A204.1 (cell line): Measurements from ENCODE around the gene PRKCZ.
"Not testable (repeated sequence)": the region's sequence is repeated elsewhere in the genome, so short reads cannot be mapped to it uniquely, and the experiment has no call there.

ENCODE experiments used
- FAIRE-seq: peaks from 2 replicates; lab custom pipeline; 2012; peaks lifted over from hg19 to GRCh38; lab: Jason Lieb, UNC

Gene PRKCZ

GRCh38 chr1:2103266-2103900 is 53.2 kb downstream of the PRKCZ start:
- FAIRE-seq: no peak

- FAIRE-seq: no peak
Measured at GRCh38 chr1:2103901-2104590, 53.8 kb downstream of the PRKCZ start.

- FAIRE-seq: no peak
Measured at GRCh38 chr1:2104621-2105427, 54.6 kb downstream of the PRKCZ start.

- no peak for FAIRE-seq
Measured at GRCh38 chr1:2105781-2106524, 55.7 kb downstream of the PRKCZ start.

GRCh38 chr1:2106659-2107405 is 56.6 kb downstream of the PRKCZ start:
- FAIRE-seq: no peak

- FAIRE-seq: no peak
Measured at GRCh38 chr1:2107586-2108212, 57.5 kb downstream of the PRKCZ start.

- FAIRE-seq: no peak
Measured at GRCh38 chr1:2108213-2108876, 58.1 kb downstream of the PRKCZ start.

GRCh38 chr1:2108877-2109580 is 58.8 kb downstream of the PRKCZ start:
- FAIRE-seq: no peak

GRCh38 chr1:2109581-2110021 is 59.4 kb downstream of the PRKCZ start:
- FAIRE-seq: no peak

- no peak for FAIRE-seq
Measured at GRCh38 chr1:2110191-2110737, 60.1 kb downstream of the PRKCZ start.

GRCh38 chr1:2110738-2111673 is 60.8 kb downstream of the PRKCZ start:
- no peak for FAIRE-seq

GRCh38 chr1:2111674-2112035 is 61.4 kb downstream of the PRKCZ start:
- FAIRE-seq: no peak

- FAIRE-seq: no peak
Measured at GRCh38 chr1:2112280-2112701, 62.1 kb downstream of the PRKCZ start.

GRCh38 chr1:2113620-2114135 is 63.5 kb downstream of the PRKCZ start:
- FAIRE-seq: no peak

- FAIRE-seq: not testable (repeated sequence)
Measured at GRCh38 chr1:2114635-2115007, 64.4 kb downstream of the PRKCZ start.

GRCh38 chr1:2115008-2115641 is 64.9 kb downstream of the PRKCZ start:
- no peak for FAIRE-seq

- no peak for FAIRE-seq
Measured at GRCh38 chr1:2115702-2116341, 65.6 kb downstream of the PRKCZ start.
